HEK293 (cell line): ENCODE data around the gene CIDEB.

Experiments
- SP7 ChIP-seq: fragments of 450-650 bp; formaldehyde crosslinking; IDR thresholded peaks from 2 replicates; pipeline ENCODE4 v1.5.1; 2016; ENCODE audit warnings: missing biosample characterization, missing genetic modification characterization
- YY2 ChIP-seq: fragments of 450-650 bp; formaldehyde crosslinking; IDR thresholded peaks from 2 replicates; pipeline ENCODE4 v1.5.1; 2016; ENCODE audit warnings: missing biosample characterization, missing genetic modification characterization
- ZNF175 ChIP-seq: fragments of 450-650 bp; formaldehyde crosslinking; IDR thresholded peaks from 2 replicates; pipeline ENCODE4 v1.5.1; 2016; ENCODE audit warnings: missing biosample characterization, missing genetic modification characterization
- ZNF2 ChIP-seq: fragments of 450-650 bp; formaldehyde crosslinking; IDR thresholded peaks from 2 replicates; pipeline ENCODE4 v1.5.1; 2016; ENCODE audit warnings: missing biosample characterization, missing genetic modification characterization
- ZNF274 ChIP-seq, 2 experiments: fragments of 200-500 bp in 1 of 2; fragments of 450-650 bp in 1 of 2; sonication (Bioruptor generic) in 1 of 2; formaldehyde crosslinking in 1 of 2; IDR thresholded peaks; 2 replicates each; pipeline versions ENCODE4 v1.5.1 to v1.6.1; 2014 to 2016; ENCODE audit warnings: borderline replicate concordance in 1 of 2, inconsistent platforms in 1 of 2, low read length in 1 of 2, missing biosample characterization in 1 of 2, missing genetic modification characterization in 1 of 2
- ZNF37A ChIP-seq: fragments of 450-650 bp; IDR thresholded peaks from 2 replicates; pipeline ENCODE4 v1.5.1; 2018; ENCODE audit warnings: missing biosample characterization, missing genetic modification characterization
- ZNF600 ChIP-seq: fragments of 450-650 bp; formaldehyde crosslinking; IDR thresholded peaks from 2 replicates; pipeline ENCODE4 v1.5.1; 2016; ENCODE audit warnings: missing biosample characterization, missing genetic modification characterization
- ZNF660 ChIP-seq: fragments of 450-650 bp; IDR thresholded peaks from 2 replicates; pipeline ENCODE4 v1.5.1; 2018; ENCODE audit warnings: missing biosample characterization, mild to moderate bottlenecking, missing genetic modification characterization
- TF ChIP-seq, protein P1 (sequence below): fragments of 450-650 bp; formaldehyde crosslinking; IDR thresholded peaks from 2 replicates; pipeline ENCODE4 v1.5.1; 2016; ENCODE audit warnings: missing biosample characterization, missing genetic modification characterization
- TF ChIP-seq, protein P2 (sequence below): fragments of 450-650 bp; formaldehyde crosslinking; IDR thresholded peaks from 2 replicates; pipeline ENCODE4 v1.5.1; 2016; ENCODE audit warnings: missing biosample characterization, missing genetic modification characterization
- TF ChIP-seq, protein P3 (sequence below): fragments of 450-650 bp; formaldehyde crosslinking; IDR thresholded peaks from 2 replicates; pipeline ENCODE4 v1.5.1; 2016; ENCODE audit warnings: missing biosample characterization, missing genetic modification characterization, low read depth

DNA sequence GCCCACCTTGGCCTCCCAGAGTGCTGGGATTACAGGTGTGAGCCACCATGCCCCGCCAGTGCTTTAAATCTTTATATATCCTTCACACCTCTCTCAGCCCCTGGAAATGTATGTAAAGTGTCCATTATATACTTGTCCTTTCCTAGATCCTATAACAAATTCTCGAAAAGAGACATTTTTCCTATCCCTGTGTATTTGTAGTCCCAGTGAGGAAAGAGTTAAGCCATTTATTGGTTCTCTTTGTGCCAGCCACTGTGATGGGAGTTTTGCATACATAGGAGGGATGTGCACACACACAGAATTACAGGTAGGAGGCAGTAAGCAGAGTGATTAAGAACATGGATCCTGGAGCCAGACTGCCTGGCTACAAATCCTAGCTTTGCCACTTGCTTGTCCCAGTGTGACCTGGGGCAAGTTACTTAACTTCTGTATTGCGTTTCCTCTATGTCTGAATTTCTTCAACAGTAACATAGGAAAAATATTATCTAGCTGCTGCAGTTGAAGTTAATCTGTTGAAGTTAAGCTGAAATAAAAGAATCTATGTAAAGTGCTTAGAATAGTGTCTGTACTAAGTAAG lies 34.3 kb downstream of the CIDEB start:
- TF ChIP-seq ZNF600 (tag by site-specific recombination) = no peak
- TF ChIP-seq, protein P1, sequence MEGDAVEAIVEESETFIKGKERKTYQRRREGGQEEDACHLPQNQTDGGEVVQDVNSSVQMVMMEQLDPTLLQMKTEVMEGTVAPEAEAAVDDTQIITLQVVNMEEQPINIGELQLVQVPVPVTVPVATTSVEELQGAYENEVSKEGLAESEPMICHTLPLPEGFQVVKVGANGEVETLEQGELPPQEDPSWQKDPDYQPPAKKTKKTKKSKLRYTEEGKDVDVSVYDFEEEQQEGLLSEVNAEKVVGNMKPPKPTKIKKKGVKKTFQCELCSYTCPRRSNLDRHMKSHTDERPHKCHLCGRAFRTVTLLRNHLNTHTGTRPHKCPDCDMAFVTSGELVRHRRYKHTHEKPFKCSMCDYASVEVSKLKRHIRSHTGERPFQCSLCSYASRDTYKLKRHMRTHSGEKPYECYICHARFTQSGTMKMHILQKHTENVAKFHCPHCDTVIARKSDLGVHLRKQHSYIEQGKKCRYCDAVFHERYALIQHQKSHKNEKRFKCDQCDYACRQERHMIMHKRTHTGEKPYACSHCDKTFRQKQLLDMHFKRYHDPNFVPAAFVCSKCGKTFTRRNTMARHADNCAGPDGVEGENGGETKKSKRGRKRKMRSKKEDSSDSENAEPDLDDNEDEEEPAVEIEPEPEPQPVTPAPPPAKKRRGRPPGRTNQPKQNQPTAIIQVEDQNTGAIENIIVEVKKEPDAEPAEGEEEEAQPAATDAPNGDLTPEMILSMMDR (tag by site-specific recombination) = no peak
- TF ChIP-seq ZNF274 (IDR thresholded peaks at IDR 0.05; ENCODE audit: low read length) = no peak
- TF ChIP-seq ZNF274 (tag by site-specific recombination; IDR thresholded peaks at IDR 0.05; ENCODE audit: borderline replicate concordance) = no peak
- TF ChIP-seq, protein P2, sequence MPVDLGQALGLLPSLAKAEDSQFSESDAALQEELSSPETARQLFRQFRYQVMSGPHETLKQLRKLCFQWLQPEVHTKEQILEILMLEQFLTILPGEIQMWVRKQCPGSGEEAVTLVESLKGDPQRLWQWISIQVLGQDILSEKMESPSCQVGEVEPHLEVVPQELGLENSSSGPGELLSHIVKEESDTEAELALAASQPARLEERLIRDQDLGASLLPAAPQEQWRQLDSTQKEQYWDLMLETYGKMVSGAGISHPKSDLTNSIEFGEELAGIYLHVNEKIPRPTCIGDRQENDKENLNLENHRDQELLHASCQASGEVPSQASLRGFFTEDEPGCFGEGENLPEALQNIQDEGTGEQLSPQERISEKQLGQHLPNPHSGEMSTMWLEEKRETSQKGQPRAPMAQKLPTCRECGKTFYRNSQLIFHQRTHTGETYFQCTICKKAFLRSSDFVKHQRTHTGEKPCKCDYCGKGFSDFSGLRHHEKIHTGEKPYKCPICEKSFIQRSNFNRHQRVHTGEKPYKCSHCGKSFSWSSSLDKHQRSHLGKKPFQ (tag by site-specific recombination) = no peak
- TF ChIP-seq ZNF660 = no peak
- TF ChIP-seq ZNF37A (tag by site-specific recombination) = no peak
- no peak for TF ChIP-seq ZNF2
- no peak for TF ChIP-seq YY2 (tag by site-specific recombination)
- no peak for TF ChIP-seq ZNF175 (tag by site-specific recombination)
- TF ChIP-seq, protein P3, sequence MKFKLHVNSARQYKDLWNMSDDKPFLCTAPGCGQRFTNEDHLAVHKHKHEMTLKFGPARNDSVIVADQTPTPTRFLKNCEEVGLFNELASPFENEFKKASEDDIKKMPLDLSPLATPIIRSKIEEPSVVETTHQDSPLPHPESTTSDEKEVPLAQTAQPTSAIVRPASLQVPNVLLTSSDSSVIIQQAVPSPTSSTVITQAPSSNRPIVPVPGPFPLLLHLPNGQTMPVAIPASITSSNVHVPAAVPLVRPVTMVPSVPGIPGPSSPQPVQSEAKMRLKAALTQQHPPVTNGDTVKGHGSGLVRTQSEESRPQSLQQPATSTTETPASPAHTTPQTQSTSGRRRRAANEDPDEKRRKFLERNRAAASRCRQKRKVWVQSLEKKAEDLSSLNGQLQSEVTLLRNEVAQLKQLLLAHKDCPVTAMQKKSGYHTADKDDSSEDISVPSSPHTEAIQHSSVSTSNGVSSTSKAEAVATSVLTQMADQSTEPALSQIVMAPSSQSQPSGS (tag by site-specific recombination) = no peak
- TF ChIP-seq SP7 (tag by site-specific recombination) = no peak
